Measurements from ENCODE around the gene ZNF160. TPM values are rescaled to one million over a fixed set of nuclear protein-coding genes. Genes with fewer than 3 reads are reported as not detected.

ZNF160 gene
- total and polyA plus RNA-seq, 9 of the 15 experiments (the other 6 are each of a cell fraction or from before 2014, with no cell fraction given), result 3.6 to 22.1 (median 11.8) TPM

GRCh38 chr19:53085496-53085895 lies 17.7 kb downstream of the ZNF160 start:
- CTCF ChIA-PET (ENCODE audit: low intra/inter-chr PET ratio), result no interaction called here
- Histone ChIP-seq H3K36me3 (ENCODE audit: control insufficient read depth, insufficient read depth, low read length) (peaks cover 70% of the 10 kb centered on the region; the same call in 2 of the 3 replicates), H3K4me3 (no peak overlapping the region), H3K27me3 (ENCODE audit: control insufficient read depth in 2 of 2, insufficient read depth in 2 of 2, low read length in 2 of 2) (no peaks in the 10 kb centered on the region), H3K9me3 (replicated peaks; ENCODE audit: control insufficient read depth, insufficient read depth, low read depth, low read length) (no peaks in the 10 kb centered on the region), H2AFZ (ENCODE audit: low read depth, low read length) (no peak overlapping the region), H3K9me1 (ENCODE audit: control insufficient read depth, insufficient read depth, low read length) (no peaks in the 10 kb centered on the region), H3K4me1 (replicated peaks in 1 of 2; ENCODE audit: control insufficient read depth in 2 of 2, insufficient read depth in 2 of 2, low read length in 2 of 2) (no peaks in the 10 kb centered on the region), H3K79me2 (ENCODE audit: control insufficient read depth, insufficient read depth, low read length) (no peaks in the 10 kb centered on the region), H3K9ac (ENCODE audit: insufficient read depth in 1 of 2, low read depth in 2 of 2, low read length in 2 of 2) (no peak overlapping the region), H3K4me2 (ENCODE audit: insufficient read depth, low read length) (no peak overlapping the region), H4K20me1 (replicated peaks; ENCODE audit: control insufficient read depth, insufficient read depth, low read length) (no peaks in the 10 kb centered on the region), H3K27ac (ENCODE audit: extremely low read depth, low read depth, low read length) (no peak overlapping the region)
- intact Hi-C loops (cut with micrococcal nuclease), result no loop called here
- TF ChIP-seq FOXJ3 (CRISPR knock-in tag; IDR thresholded peaks at IDR 0.05) (no peak), ARID3B (CRISPR knock-in tag; IDR thresholded peaks at IDR 0.05; ENCODE audit: borderline replicate concordance) (no peak), ZNF77 (CRISPR knock-in tag; IDR thresholded peaks at IDR 0.05) (no peak)
- no peak for FAIRE-seq
- no TSS peak for BruUV-seq (replicated peaks)
- ATAC-seq, result no peak
- WGBS (ENCODE audit: insufficient coverage, low coverage, missing lambda C conversion rate), result 90% methylated on average over 7 of the region's 7 CpGs
- no peak for DNase-seq (ENCODE audit: extremely low read depth in 1 of 4, low spot score in 3 of 4)
- in situ Hi-C loops (cut with MboI), result no loop called here
- POLR2A ChIA-PET, result interaction anchor here (0.6 to 0.8 kb wide), 2 partner anchors 12 to 17 kb away, joined by 3 read pairs; no protein-coding TSS in a partner anchor

- in situ Hi-C loops (cut with MboI), result no loop called here
- WGBS (ENCODE audit: insufficient coverage, low coverage, missing lambda C conversion rate), result 79% methylated on average over 3 of the region's 3 CpGs
- Histone ChIP-seq H3K4me2 (ENCODE audit: insufficient read depth, low read length) (no peak overlapping the region), H3K36me3 (ENCODE audit: control insufficient read depth, insufficient read depth, low read length) (peaks cover 58% of the 10 kb centered on the region; the same call in 2 of the 3 replicates), H3K4me3 (no peak overlapping the region), H3K9ac (ENCODE audit: insufficient read depth in 1 of 2, low read depth in 2 of 2, low read length in 2 of 2) (no peak overlapping the region), H3K9me3 (replicated peaks; ENCODE audit: control insufficient read depth, insufficient read depth, low read depth, low read length) (no peaks in the 10 kb centered on the region), H2AFZ (ENCODE audit: low read depth, low read length) (no peak overlapping the region), H3K27ac (ENCODE audit: extremely low read depth, low read depth, low read length) (no peak overlapping the region), H3K79me2 (ENCODE audit: control insufficient read depth, insufficient read depth, low read length) (peaks cover 6% of the 10 kb centered on the region; the same call in 2 of the 3 replicates), H3K4me1 (replicated peaks in 1 of 2; ENCODE audit: control insufficient read depth in 2 of 2, insufficient read depth in 2 of 2, low read length in 2 of 2) (no peaks in the 10 kb centered on the region), H4K20me1 (replicated peaks; ENCODE audit: control insufficient read depth, insufficient read depth, low read length) (no peaks in the 10 kb centered on the region), H3K9me1 (ENCODE audit: control insufficient read depth, insufficient read depth, low read length) (no peaks in the 10 kb centered on the region), H3K27me3 (ENCODE audit: control insufficient read depth in 2 of 2, insufficient read depth in 2 of 2, low read length in 2 of 2) (no peaks in the 10 kb centered on the region)
- DNase-seq (ENCODE audit: extremely low read depth in 1 of 4, low spot score in 3 of 4) (no peak), ATAC-seq (no peak), FAIRE-seq (no peak)
- ChIA-PET CTCF (ENCODE audit: low intra/inter-chr PET ratio) (no interaction called here), POLR2A (no interaction called here)
- no TSS peak for BruUV-seq (replicated peaks)
- intact Hi-C loops (cut with micrococcal nuclease), result no loop called here
- TF ChIP-seq ATF4 (CRISPR knock-in tag; IDR thresholded peaks at IDR 0.05), result no peak
- no peak for TF ChIP-seq POLR2G (IDR thresholded peaks at IDR 0.05; ENCODE audit: low read depth, low read length)
- no peak for TF ChIP-seq ZNF3 (CRISPR knock-in tag; IDR thresholded peaks at IDR 0.05)
- TF ChIP-seq SUPT5H (IDR thresholded peaks at IDR 0.05), result no peak
- TF ChIP-seq ERF (CRISPR knock-in tag; IDR thresholded peaks at IDR 0.05), result no peak
- no peak for TF ChIP-seq MEF2D (tag; conservative IDR thresholded peaks at IDR 0.05; ENCODE audit: low read depth)
- no peak for TF ChIP-seq BRD4 (IDR thresholded peaks at IDR 0.05)
- no peak for TF ChIP-seq CREB3 (tag; conservative IDR thresholded peaks at IDR 0.05; ENCODE audit: low read depth)
- TF ChIP-seq ETS1 (conservative IDR thresholded peaks at IDR 0.05; ENCODE audit: control insufficient read depth, low read depth, low read length), result no peak
- no peak for TF ChIP-seq CCAR2 (IDR thresholded peaks at IDR 0.05; ENCODE audit: low read depth, low read length)
Observed at GRCh38 chr19:53082929-53083328, 20.3 kb downstream of the ZNF160 start.

Measured in K562 (cell line).